HEK293 (cell line): ENCODE measurements around the gene EIF4A3.

Source experiments
- CTCF ChIA-PET: fragments of 350-600 bp; formaldehyde crosslinking; extraction: SDS; loops from one replicate; lab custom pipeline; 2021; ENCODE audit warnings: antibody characterized with exemption; lab: Yijun Ruan, JAX
- POLR2A ChIA-PET: fragments of 300-600 bp; formaldehyde crosslinking; extraction: SDS; loops from one replicate; lab custom pipeline; 2020; ENCODE audit warnings: antibody characterized with exemption, inconsistent platforms; lab: Yijun Ruan, JAX
- H3K27ac ChIP-seq: fragments of 200-500 bp; sonication (Bioruptor generic); 2 replicates; pipeline ENCODE4 v1.5.1; 2014; ENCODE audit warnings: low read depth, low read length, control low read depth, inconsistent platforms; ENCODE audit errors: extremely low read depth
- H3K36me3 ChIP-seq, 2 experiments: fragments of 200-500 bp in 1 of 2; sonication (Bioruptor generic) in 1 of 2; 1 replicate in 1 of 2; 2 replicates in 1 of 2; pipeline ENCODE4 v1.5.1; 2014 to 2017; ENCODE audit warnings: inconsistent platforms in 2 of 2, low read length in 2 of 2; ENCODE audit not compliant: control insufficient read depth in 2 of 2, insufficient read depth in 1 of 2
- H3K4me1 ChIP-seq: fragments of 200-500 bp; sonication (Bioruptor generic); 2 replicates; pipeline ENCODE4 v1.5.1; 2014; ENCODE audit warnings: mild to moderate bottlenecking, low read length, inconsistent platforms; ENCODE audit not compliant: control insufficient read depth, insufficient read depth
- H3K4me3 ChIP-seq: 2 replicates; pipeline ENCODE4 v1.5.1; 2011; ENCODE audit warnings: low read depth, mild to moderate bottlenecking, control low read depth, low read length, moderate library complexity
- H3K9me3 ChIP-seq: fragments of 200-500 bp; sonication (Bioruptor generic); 2 replicates; pipeline ENCODE4 v1.5.1; 2014; ENCODE audit warnings: low read depth, low read length, inconsistent platforms; ENCODE audit not compliant: control insufficient read depth, insufficient read depth
- GLIS1 ChIP-seq: fragments of 450-650 bp; formaldehyde crosslinking; IDR thresholded peaks from 2 replicates; pipeline ENCODE4 v1.5.1; 2016; ENCODE audit warnings: missing biosample characterization, missing genetic modification characterization
- GLIS2 ChIP-seq: fragments of 450-650 bp; formaldehyde crosslinking; IDR thresholded peaks from 2 replicates; pipeline ENCODE4 v1.5.1; 2016; ENCODE audit warnings: missing biosample characterization, missing genetic modification characterization
- OVOL3 ChIP-seq: fragments of 450-650 bp; formaldehyde crosslinking; IDR thresholded peaks from 2 replicates; pipeline ENCODE4 v1.5.1; 2016; ENCODE audit warnings: missing biosample characterization, missing genetic modification characterization
- ZIC2 ChIP-seq: fragments of 450-650 bp; formaldehyde crosslinking; IDR thresholded peaks from 2 replicates; pipeline ENCODE4 v1.5.1; 2016; ENCODE audit warnings: missing biosample characterization, missing genetic modification characterization
- ZNF140 ChIP-seq: fragments of 450-650 bp; formaldehyde crosslinking; IDR thresholded peaks from 2 replicates; pipeline ENCODE4 v1.5.1; 2016; ENCODE audit warnings: missing biosample characterization, missing genetic modification characterization
- ZNF175 ChIP-seq: fragments of 450-650 bp; formaldehyde crosslinking; IDR thresholded peaks from 2 replicates; pipeline ENCODE4 v1.5.1; 2016; ENCODE audit warnings: missing biosample characterization, missing genetic modification characterization
- ZNF211 ChIP-seq: fragments of 450-650 bp; formaldehyde crosslinking; IDR thresholded peaks from 2 replicates; pipeline ENCODE4 v1.5.1; 2016; ENCODE audit warnings: low read depth, missing biosample characterization, missing genetic modification characterization
- ZNF423 ChIP-seq: fragments of 450-650 bp; formaldehyde crosslinking; IDR thresholded peaks from 2 replicates; pipeline ENCODE4 v1.5.1; 2016; ENCODE audit warnings: missing biosample characterization, missing genetic modification characterization
- ZNF555 ChIP-seq: fragments of 450-650 bp; formaldehyde crosslinking; conservative IDR thresholded peaks from 2 replicates; pipeline ENCODE4 v1.5.1; 2017; ENCODE audit warnings: missing biosample characterization, mild to moderate bottlenecking, missing genetic modification characterization, inconsistent platforms
- ZNF560 ChIP-seq: fragments of 450-650 bp; formaldehyde crosslinking; IDR thresholded peaks from 2 replicates; pipeline ENCODE4 v1.5.1; 2017; ENCODE audit warnings: missing biosample characterization, missing genetic modification characterization, borderline replicate concordance
- ZNF660 ChIP-seq: fragments of 450-650 bp; IDR thresholded peaks from 2 replicates; pipeline ENCODE4 v1.5.1; 2018; ENCODE audit warnings: missing biosample characterization, mild to moderate bottlenecking, missing genetic modification characterization
- ZNF747 ChIP-seq: fragments of 450-650 bp; formaldehyde crosslinking; IDR thresholded peaks from 2 replicates; pipeline ENCODE4 v1.5.1; 2016; ENCODE audit warnings: missing biosample characterization, missing genetic modification characterization
- ZNF792 ChIP-seq: fragments of 450-650 bp; formaldehyde crosslinking; IDR thresholded peaks from 2 replicates; pipeline ENCODE4 v1.5.1; 2016; ENCODE audit warnings: missing biosample characterization, missing genetic modification characterization
- TF ChIP-seq, protein P1 (sequence below): fragments of 450-650 bp; formaldehyde crosslinking; IDR thresholded peaks from 2 replicates; pipeline ENCODE4 v1.5.1; 2016; ENCODE audit warnings: missing biosample characterization, missing genetic modification characterization
- TF ChIP-seq, protein P2 (sequence below): fragments of 450-650 bp; formaldehyde crosslinking; IDR thresholded peaks from 2 replicates; pipeline ENCODE4 v1.5.1; 2016; ENCODE audit warnings: missing biosample characterization, missing genetic modification characterization, borderline replicate concordance
- TF ChIP-seq, protein P3 (sequence below): fragments of 450-650 bp; formaldehyde crosslinking; IDR thresholded peaks from 2 replicates; pipeline ENCODE4 v1.5.1; 2016; ENCODE audit warnings: missing biosample characterization, missing genetic modification characterization

EIF4A3 gene

DNA sequence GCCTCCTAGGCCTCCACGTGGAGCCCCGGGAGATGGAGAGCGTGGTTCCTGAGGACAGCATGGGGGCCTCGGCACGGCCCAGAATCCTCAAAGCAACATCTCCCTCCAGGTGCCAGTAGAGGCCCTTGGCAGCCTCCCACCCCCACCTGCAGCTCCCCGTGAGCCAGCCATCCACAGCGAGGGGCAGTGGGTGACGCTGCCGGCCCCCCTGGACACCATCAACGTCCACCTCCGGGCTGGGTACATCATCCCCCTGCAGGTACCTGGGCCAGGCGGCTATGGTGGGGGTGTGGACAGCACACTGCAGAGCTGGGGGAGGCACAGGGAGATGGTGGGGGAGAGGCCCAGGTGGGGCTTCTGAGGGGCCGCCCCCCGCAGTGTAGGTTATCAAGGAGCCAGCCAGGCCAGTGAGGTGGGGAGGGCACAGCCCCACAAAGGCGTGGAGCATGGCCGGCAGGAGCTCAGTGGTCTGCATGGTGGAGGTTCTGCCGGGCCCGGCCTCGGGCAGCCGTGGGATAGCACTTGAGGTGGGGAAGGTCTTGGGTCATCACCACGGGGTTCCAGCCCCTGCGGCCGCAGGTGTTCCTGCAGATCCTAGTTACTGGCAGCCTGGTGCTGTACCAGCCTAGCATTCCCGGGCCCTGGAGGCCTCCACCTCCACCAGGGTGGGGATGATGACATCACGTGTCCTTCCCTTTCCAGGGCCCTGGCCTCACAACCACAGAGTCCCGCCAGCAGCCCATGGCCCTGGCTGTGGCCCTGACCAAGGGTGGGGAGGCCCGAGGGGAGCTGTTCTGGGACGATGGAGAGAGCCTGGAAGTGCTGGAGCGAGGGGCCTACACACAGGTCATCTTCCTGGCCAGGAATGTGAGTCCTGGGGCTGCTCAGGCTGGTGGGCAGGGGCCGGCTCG is 29.2 kb downstream of the EIF4A3 start:
- Histone ChIP-seq H3K9me3 (no peaks in the 10 kb centered on the region), H3K36me3 (peaks cover 0 to 16% of the 10 kb centered on the region in 2 experiments; a peak in 1 of 3 replicates), H3K4me1 (no peaks in the 10 kb centered on the region), H3K4me3 (no peak overlapping the region), H3K27ac (no peak overlapping the region)
- POLR2A ChIA-PET = interaction anchor here (2.7 kb wide), 1 partner anchor 28 kb away, joined by 6 read pairs; no protein-coding TSS in a partner anchor
- TF ChIP-seq GLIS2 (tag by site-specific recombination) (peak; percentile 56), GLIS1 (tag by site-specific recombination) (peak; percentile 28; the same call in 1 of the 2 replicates), ZIC2 (tag by site-specific recombination) (peak; percentile 27; the same call in 1 of the 2 replicates), ZNF423 (tag by site-specific recombination) (no peak)
- CTCF ChIA-PET = interaction anchor here (1.0 to 1.2 kb wide), 2 partner anchors 7 to 16 kb away, joined by 6 read pairs; partner anchors contain the start of gene GAA

DNA sequence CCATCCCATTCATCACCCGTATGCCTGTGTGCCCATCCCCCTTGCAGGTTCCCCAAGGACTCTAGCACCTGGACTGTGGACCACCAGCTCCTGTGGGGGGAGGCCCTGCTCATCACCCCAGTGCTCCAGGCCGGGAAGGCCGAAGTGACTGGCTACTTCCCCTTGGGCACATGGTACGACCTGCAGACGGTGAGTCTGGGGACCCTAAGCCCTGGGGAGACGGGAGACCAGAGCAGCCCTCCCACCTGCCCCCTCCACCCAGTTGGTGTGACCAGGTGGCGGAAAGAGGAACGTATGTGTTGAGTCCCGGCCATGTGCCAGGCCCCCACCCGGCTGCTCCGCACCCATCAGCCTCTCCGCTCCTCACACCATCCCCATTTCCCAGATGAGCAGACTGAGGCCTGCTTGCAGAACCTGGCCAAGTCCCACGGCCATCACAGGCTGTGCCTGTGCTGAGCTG is 30.0 kb downstream of the EIF4A3 start:
- CTCF ChIA-PET = interaction anchor here (0.5 to 3.6 kb wide), 5 partner anchors 12 to 109 kb away, joined by 3 to 27 read pairs (median 6); partner anchors contain the start of gene GAA
- H3K36me3 ChIP-seq = peaks cover 0 to 22% of the 10 kb centered on the region in 2 experiments; a peak in 1 of 3 replicates
- POLR2A ChIA-PET = interaction anchor here (0.9 to 2.7 kb wide), 2 partner anchors 16 to 29 kb away, joined by 4 to 6 read pairs; partner anchors contain the start of gene GAA
- no peak overlapping the region for H3K4me3 ChIP-seq
- H3K9me3 ChIP-seq = no peaks in the 10 kb centered on the region
- no peak overlapping the region for H3K27ac ChIP-seq
- no peak for TF ChIP-seq OVOL3 (tag by site-specific recombination)
- no peak for TF ChIP-seq ZNF792
- TF ChIP-seq ZNF555 (tag by site-specific recombination) = no peak
- no peak for TF ChIP-seq ZNF175 (tag by site-specific recombination)
- TF ChIP-seq ZNF747 (tag by site-specific recombination) = no peak
- no peak for TF ChIP-seq ZNF140 (tag by site-specific recombination)
- no peak for TF ChIP-seq ZNF560
- TF ChIP-seq, protein P1, sequence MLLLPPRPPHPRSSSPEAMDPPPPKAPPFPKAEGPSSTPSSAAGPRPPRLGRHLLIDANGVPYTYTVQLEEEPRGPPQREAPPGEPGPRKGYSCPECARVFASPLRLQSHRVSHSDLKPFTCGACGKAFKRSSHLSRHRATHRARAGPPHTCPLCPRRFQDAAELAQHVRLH (tag by site-specific recombination) = no peak
- TF ChIP-seq ZNF211 (tag by site-specific recombination) = no peak
- TF ChIP-seq, protein P2, sequence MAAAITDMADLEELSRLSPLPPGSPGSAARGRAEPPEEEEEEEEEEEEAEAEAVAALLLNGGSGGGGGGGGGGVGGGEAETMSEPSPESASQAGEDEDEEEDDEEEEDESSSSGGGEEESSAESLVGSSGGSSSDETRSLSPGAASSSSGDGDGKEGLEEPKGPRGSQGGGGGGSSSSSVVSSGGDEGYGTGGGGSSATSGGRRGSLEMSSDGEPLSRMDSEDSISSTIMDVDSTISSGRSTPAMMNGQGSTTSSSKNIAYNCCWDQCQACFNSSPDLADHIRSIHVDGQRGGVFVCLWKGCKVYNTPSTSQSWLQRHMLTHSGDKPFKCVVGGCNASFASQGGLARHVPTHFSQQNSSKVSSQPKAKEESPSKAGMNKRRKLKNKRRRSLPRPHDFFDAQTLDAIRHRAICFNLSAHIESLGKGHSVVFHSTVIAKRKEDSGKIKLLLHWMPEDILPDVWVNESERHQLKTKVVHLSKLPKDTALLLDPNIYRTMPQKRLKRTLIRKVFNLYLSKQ = no peak
- TF ChIP-seq, protein P3, sequence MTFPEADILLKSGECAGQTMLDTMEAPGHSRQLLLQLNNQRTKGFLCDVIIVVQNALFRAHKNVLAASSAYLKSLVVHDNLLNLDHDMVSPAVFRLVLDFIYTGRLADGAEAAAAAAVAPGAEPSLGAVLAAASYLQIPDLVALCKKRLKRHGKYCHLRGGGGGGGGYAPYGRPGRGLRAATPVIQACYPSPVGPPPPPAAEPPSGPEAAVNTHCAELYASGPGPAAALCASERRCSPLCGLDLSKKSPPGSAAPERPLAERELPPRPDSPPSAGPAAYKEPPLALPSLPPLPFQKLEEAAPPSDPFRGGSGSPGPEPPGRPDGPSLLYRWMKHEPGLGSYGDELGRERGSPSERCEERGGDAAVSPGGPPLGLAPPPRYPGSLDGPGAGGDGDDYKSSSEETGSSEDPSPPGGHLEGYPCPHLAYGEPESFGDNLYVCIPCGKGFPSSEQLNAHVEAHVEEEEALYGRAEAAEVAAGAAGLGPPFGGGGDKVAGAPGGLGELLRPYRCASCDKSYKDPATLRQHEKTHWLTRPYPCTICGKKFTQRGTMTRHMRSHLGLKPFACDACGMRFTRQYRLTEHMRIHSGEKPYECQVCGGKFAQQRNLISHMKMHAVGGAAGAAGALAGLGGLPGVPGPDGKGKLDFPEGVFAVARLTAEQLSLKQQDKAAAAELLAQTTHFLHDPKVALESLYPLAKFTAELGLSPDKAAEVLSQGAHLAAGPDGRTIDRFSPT = no peak
- no peak for TF ChIP-seq ZNF660 (tag by site-specific recombination)
- TF ChIP-seq, all 188 proteins: peak for 0
- no peaks in the 10 kb centered on the region for H3K4me1 ChIP-seq
